HG03066 (cell line): ENCODE results near the gene SLC1A4.

Experiments used
- ATAC-seq: cut with Tn5 transposase; IDR thresholded peaks from one replicate; pipeline ENCODE4 v1.9.1; 2021; ENCODE audit warnings: low read depth; ENCODE audit not compliant: unreplicated experiment

SLC1A4 gene

GRCh38 chr2:65069439-65069824 lies 80.2 kb downstream of the SLC1A4 start:
- ATAC-seq: no peak

- ATAC-seq: no peak
These were observed 81.1 kb downstream of the SLC1A4 start for GRCh38 chr2:65070172-65070830.

- ATAC-seq: no peak
These were observed 81.7 kb downstream of the SLC1A4 start for GRCh38 chr2:65070856-65071255.

- no peak for ATAC-seq
These were observed 82.4 kb downstream of the SLC1A4 start for GRCh38 chr2:65071499-65072180.

- no peak for ATAC-seq
These were observed 83.2 kb downstream of the SLC1A4 start for GRCh38 chr2:65072181-65072970.
